ENCODE measurements around the gene SPHK2.

SPHK2 gene

DNA sequence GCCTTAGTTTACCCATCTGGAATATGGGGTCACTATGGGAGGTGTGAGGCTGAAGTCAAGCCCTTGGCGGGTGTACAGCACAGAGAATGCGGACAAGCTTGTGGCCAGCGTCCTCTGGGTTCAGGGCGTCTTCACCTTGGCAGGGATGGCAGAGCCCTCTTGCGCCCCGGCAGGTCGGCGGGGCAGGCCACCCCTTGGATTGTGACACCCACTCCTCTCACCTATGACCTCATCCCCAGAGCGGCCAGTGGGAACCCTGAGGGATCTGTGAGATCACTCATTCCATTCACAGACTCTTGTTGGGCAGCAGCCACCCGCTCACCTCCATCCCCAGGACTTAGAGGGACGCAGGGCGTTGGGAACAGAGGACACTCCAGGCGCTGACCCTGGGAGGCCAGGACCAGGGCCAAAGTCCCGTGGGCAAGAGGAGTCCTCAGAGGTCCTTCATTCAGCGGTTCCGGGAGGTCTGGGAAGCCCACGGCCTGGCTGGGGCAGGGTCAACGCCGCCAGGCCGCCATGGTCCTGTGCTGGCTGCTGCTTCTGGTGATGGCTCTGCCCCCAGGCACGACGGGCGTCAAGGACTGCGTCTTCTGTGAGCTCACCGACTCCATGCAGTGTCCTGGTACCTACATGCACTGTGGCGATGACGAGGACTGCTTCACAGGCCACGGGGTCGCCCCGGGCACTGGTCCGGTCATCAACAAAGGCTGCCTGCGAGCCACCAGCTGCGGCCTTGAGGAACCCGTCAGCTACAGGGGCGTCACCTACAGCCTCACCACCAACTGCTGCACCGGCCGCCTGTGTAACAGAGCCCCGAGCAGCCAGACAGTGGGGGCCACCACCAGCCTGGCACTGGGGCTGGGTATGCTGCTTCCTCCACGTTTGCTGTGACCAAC is 12.6 kb upstream of the SPHK2 start, which contains the start of gene SPACA4:
Gene SPACA4, plus strand, starts transcription at position 280 of the 896 bp plus-strand sequence. Its CDS starts 237 bp downstream, at position 517.
- no peak for DNase-seq

GRCh38 chr19:48607359-48607755 is 11.9 kb upstream of the SPHK2 start:
- DNase-seq, result no peak

DNA sequence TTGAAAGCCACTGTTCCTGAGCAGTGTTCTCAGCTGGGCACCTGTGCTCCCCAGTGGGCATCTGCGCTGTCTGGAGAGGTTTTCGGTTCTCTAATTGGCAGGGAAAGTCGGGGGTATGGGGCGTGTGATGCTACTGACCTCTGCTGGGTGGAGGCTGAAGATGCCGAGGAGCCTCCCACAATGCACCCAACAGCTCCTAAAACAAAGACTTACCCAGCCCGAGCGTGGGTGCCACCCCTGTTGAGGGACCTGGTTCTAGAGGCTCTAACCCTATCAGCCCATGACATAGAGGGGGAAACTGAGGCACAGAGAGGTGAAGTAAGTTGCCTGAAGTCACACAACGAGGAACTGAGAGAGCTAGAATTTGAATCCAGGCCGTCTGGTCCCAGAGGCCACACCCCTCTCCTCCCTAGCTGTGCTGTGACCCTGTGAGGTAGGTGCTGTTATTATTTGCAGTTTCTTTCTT is 10.5 kb upstream of the SPHK2 start:
- no peak for DNase-seq

- no peak for DNase-seq
Measured at GRCh38 chr19:48609571-48610108, 9.7 kb upstream of the SPHK2 start.

- DNase-seq, result no peak
Measured at GRCh38 chr19:48611872-48612271, 7.4 kb upstream of the SPHK2 start.

GRCh38 chr19:48613024-48613851 is 6.1 kb upstream of the SPHK2 start:
- DNase-seq, result no peak

GRCh38 chr19:48613852-48614435 is 5.4 kb upstream of the SPHK2 start:
- DNase-seq, result no peak

- no peak for DNase-seq
Measured at GRCh38 chr19:48614436-48615230, 4.7 kb upstream of the SPHK2 start, which contains the start of gene FAM83E. Gene FAM83E (minus strand): TSS chr19:48615076. CDS start chr19:48613372, 1,704 bp downstream.

- DNase-seq, result no peak
Measured at GRCh38 chr19:48615231-48616040, 3.9 kb upstream of the SPHK2 start.

GRCh38 chr19:48616041-48616436 is 3.3 kb upstream of the SPHK2 start:
- DNase-seq, result no peak

- DNase-seq, result no peak
Measured at GRCh38 chr19:48616491-48617056, 2.7 kb upstream of the SPHK2 start.

- no peak for DNase-seq
Measured at GRCh38 chr19:48617146-48617937, 2.0 kb upstream of the SPHK2 start.

GRCh38 chr19:48618278-48618915 is 909 bp upstream of the SPHK2 start:
- DNase-seq, result no peak

- no peak for DNase-seq
Measured at GRCh38 chr19:48619692-48620585, 633 bp downstream of the SPHK2 start.

DNA sequence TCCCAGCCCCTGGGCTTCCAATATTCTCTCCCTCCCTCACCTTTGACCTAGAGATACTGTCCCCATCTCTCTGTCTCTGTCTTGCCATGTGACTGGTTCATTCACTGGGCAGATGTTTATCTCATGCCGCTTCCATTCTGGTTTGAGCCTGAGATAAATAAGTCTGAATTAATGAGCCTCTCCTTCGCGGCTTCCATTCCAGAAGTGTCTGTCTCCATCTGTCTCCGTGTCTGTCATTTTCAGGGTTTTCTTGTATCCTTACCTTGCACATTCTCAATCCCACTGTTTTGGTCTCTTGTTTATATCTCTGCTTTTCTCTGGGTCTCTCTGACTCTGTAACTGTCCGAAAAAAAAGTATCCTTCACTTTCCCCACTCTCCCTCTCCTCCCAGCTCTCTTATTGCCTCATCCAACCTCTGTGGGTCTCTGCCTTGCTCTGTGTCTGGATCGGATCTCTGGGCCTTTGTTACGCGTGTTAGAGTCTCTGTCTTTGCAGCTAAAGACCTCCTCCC is 4.3 kb downstream of the SPHK2 start:
- DNase-seq, result no peak

GRCh38 chr19:48624067-48624594 is 4.8 kb downstream of the SPHK2 start:
- peak; percentile 55 for DNase-seq
